ENCODE measurements around the gene RGL3. TPM values are rescaled to one million over a fixed set of nuclear protein-coding genes. Genes with fewer than 3 reads are reported as not detected.

The RGL3 gene
- total and polyA plus RNA-seq, 10 of the 15 experiments (the other 5 are each of a cell fraction or from before 2014, with no cell fraction given), result not detected

DNA sequence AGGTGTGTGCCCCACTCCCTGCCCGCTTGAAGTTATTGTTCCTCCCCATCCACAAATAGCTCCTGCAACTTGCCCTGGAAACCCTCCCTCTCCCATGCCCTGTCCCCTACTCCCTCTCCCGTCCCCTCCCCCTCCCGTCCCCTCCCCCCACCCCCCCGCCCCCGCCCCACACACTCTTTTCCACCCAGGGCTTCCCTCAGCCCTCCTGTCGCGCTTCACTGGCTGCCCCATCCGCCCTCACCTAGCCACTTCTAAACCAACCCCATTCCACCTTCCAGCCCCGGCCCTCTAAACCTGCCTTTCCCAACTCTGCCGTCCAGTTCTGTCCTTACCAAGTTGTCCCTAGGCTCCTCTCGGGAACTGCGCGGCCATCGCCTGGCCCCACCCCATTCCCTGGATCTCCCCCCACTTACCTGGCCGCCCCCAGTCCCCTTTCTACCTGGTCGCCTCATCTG lies 993 bp downstream of the RGL3 start:
- WGBS (ENCODE audit: insufficient coverage, insufficient replicate concordance, low lambda C conversion rate, missing lambda C conversion rate), result 13% methylated on average over 8 of the region's 16 CpGs
- FAIRE-seq, result no peak
- no peak overlapping the region for H3K4me2 ChIP-seq (ENCODE audit: control insufficient read depth, insufficient read depth)

GRCh38 chr19:11416346-11417052 lies 2.6 kb downstream of the RGL3 start:
- SMC1A ChIA-PET (ENCODE audit: uncharacterized antibody, unreplicated experiment), result no interaction called here
- Histone ChIP-seq H3K27ac (ENCODE audit: control insufficient read depth, insufficient read depth) (no peak overlapping the region), H3K4me2 (ENCODE audit: control insufficient read depth, insufficient read depth) (no peak overlapping the region), H3K4me3 (no peak overlapping the region), H3K9me3 (replicated peaks; ENCODE audit: control insufficient read depth, insufficient read depth, low read length) (no peaks in the 10 kb centered on the region), H3K4me1 (ENCODE audit: control insufficient read depth, insufficient read depth, low read length) (peaks cover 12% of the 10 kb centered on the region), H2AFZ (ENCODE audit: control insufficient read depth, low read depth, low read length) (no peak overlapping the region), H3K36me3 (ENCODE audit: control insufficient read depth in 2 of 2, insufficient read depth in 2 of 2, low read length in 1 of 2) (no peaks in the 10 kb centered on the region), H3K79me2 (ENCODE audit: control insufficient read depth, insufficient read depth, low read length) (no peaks in the 10 kb centered on the region), H4K20me1 (ENCODE audit: control insufficient read depth, insufficient read depth) (no peaks in the 10 kb centered on the region), H3K9ac (ENCODE audit: control insufficient read depth, insufficient read depth, low read length) (no peak overlapping the region), H3K27me3 (replicated peaks in 1 of 2; ENCODE audit: control insufficient read depth in 2 of 2, insufficient read depth in 2 of 2, low read length in 1 of 2) (peaks cover 10 to 13% of the 10 kb centered on the region in 2 experiments)
- POLR2A ChIA-PET, result no interaction called here
- FAIRE-seq, result no peak
- no peak for TF ChIP-seq POLR2A (IDR thresholded peaks at IDR 0.05; ENCODE audit: low read depth, low read length)
- TF ChIP-seq ZSCAN29 (IDR thresholded peaks at IDR 0.05), result no peak
- TF ChIP-seq CHD2 (IDR thresholded peaks at IDR 0.05; ENCODE audit: borderline replicate concordance, low read depth, low read length), result no peak
- no peak for TF ChIP-seq ZNF274 (IDR thresholded peaks at IDR 0.05; ENCODE audit: insufficient read depth, insufficient read length)
- no peak for TF ChIP-seq RELB (IDR thresholded peaks at IDR 0.05; ENCODE audit: low read depth)
- intact Hi-C loops (cut with micrococcal nuclease; ENCODE audit: unreplicated experiment), result no loop called here
- DNase-seq (ENCODE audit: low read depth, low spot score), result no peak
- RAD21 ChIA-PET (ENCODE audit: unreplicated experiment), result no interaction called here
- 75% methylated on average over 17 of the region's 17 CpGs for WGBS (ENCODE audit: insufficient coverage, insufficient replicate concordance, low lambda C conversion rate, missing lambda C conversion rate)
- ATAC-seq, result no peak
- in situ Hi-C loops (cut with MboI), result no loop called here
- CTCF ChIA-PET, result interaction anchor here (0.8 kb wide), 1 partner anchor 12 kb away, joined by 3 read pairs; no protein-coding TSS in a partner anchor
- no TSS peak for BruUV-seq (replicated peaks)

More for the DNA sequence above, 993 bp downstream of the RGL3 start:
- no peak overlapping the region for H3K9ac ChIP-seq (ENCODE audit: control insufficient read depth, insufficient read depth, low read length)
- intact Hi-C loops (cut with micrococcal nuclease; ENCODE audit: unreplicated experiment), result no loop called here
- no peak overlapping the region for H3K4me3 ChIP-seq
- H3K27ac ChIP-seq (ENCODE audit: control insufficient read depth, insufficient read depth), result no peak overlapping the region
- no peak overlapping the region for H2AFZ ChIP-seq (ENCODE audit: control insufficient read depth, low read depth, low read length)
- CTCF ChIA-PET, result interaction anchor here (1.0 kb wide), 1 partner anchor 84 kb away, joined by 3 read pairs; no protein-coding TSS in a partner anchor
- POLR2A ChIA-PET, result no interaction called here
- H3K36me3 ChIP-seq (ENCODE audit: control insufficient read depth in 2 of 2, insufficient read depth in 2 of 2, low read length in 1 of 2), result no peaks in the 10 kb centered on the region
- in situ Hi-C loops (cut with MboI), result no loop called here
- no TSS peak for BruUV-seq (replicated peaks)
- H3K4me1 ChIP-seq (ENCODE audit: control insufficient read depth, insufficient read depth, low read length), result peaks cover 22% of the 10 kb centered on the region
- TF ChIP-seq FOS (IDR thresholded peaks at IDR 0.05; ENCODE audit: borderline replicate concordance, extremely low read depth, insufficient read length) (no peak), CHD2 (IDR thresholded peaks at IDR 0.05; ENCODE audit: borderline replicate concordance, low read depth, low read length) (no peak), EZH2 (IDR thresholded peaks at IDR 0.05; ENCODE audit: borderline replicate concordance, control insufficient read depth, low read depth, low read length) (no peak)
- no peak for DNase-seq (ENCODE audit: low read depth, low spot score)
- H3K27me3 ChIP-seq (replicated peaks in 1 of 2; ENCODE audit: control insufficient read depth in 2 of 2, insufficient read depth in 2 of 2, low read length in 1 of 2), result peaks cover 10 to 16% of the 10 kb centered on the region in 2 experiments
- no peak for ATAC-seq
- H3K9me3 ChIP-seq (replicated peaks; ENCODE audit: control insufficient read depth, insufficient read depth, low read length), result no peaks in the 10 kb centered on the region
- H3K79me2 ChIP-seq (ENCODE audit: control insufficient read depth, insufficient read depth, low read length), result no peaks in the 10 kb centered on the region
- RAD21 ChIA-PET (ENCODE audit: unreplicated experiment), result no interaction called here
- SMC1A ChIA-PET (ENCODE audit: uncharacterized antibody, unreplicated experiment), result interaction anchor here (1.3 kb wide), 1 partner anchor 37 kb away, joined by 4 read pairs; no protein-coding TSS in a partner anchor
- H4K20me1 ChIP-seq (ENCODE audit: control insufficient read depth, insufficient read depth), result no peaks in the 10 kb centered on the region

Data from GM12878 (cell line).